H4 (cell line): ENCODE results near the gene CEP97. TPM values are rescaled to one million over a fixed set of nuclear protein-coding genes. Genes with fewer than 3 reads are reported as not detected.
"Not testable (repeated sequence)": the region's sequence is repeated elsewhere in the genome, so short reads cannot be mapped to it uniquely, and the experiment has no call there.

Experiments used
- DNase-seq: peaks from one replicate; pipeline ENCODE4 v3.0.0-alpha.2; 2015; ENCODE audit warnings: low spot score
- total RNA-seq: library from RNA; depleted of rRNA; stranded (reverse); fragments of >200 nt; shearing (Covaris generic); gene quantifications from 2 replicates; pipeline ENCODE4 v1.2.3, GENCODE V29; 2014

Gene CEP97
- total RNA-seq, 1 experiment from 2014 or later, result 12.3 TPM

- no peak for DNase-seq
Observed at GRCh38 chr3:101701696-101702634, 22.4 kb upstream of the CEP97 start.

- DNase-seq, result no peak
Observed at GRCh38 chr3:101702726-101703125, 21.7 kb upstream of the CEP97 start.

GRCh38 chr3:101703169-101703568 lies 21.2 kb upstream of the CEP97 start:
- DNase-seq, result no peak

GRCh38 chr3:101704639-101705038 lies 19.8 kb upstream of the CEP97 start:
- not testable (repeated sequence) for DNase-seq

GRCh38 chr3:101709126-101709525 lies 15.3 kb upstream of the CEP97 start:
- DNase-seq, result no peak

GRCh38 chr3:101718455-101718854 lies 6.0 kb upstream of the CEP97 start:
- no peak for DNase-seq

GRCh38 chr3:101719604-101720185 lies 4.7 kb upstream of the CEP97 start:
- no peak for DNase-seq

GRCh38 chr3:101720851-101721840 lies 3.3 kb upstream of the CEP97 start:
- no peak for DNase-seq

GRCh38 chr3:101722394-101723173 lies 1.8 kb upstream of the CEP97 start:
- no peak for DNase-seq

GRCh38 chr3:101725194-101725889 lies 928 bp downstream of the CEP97 start:
- DNase-seq, result no peak

- DNase-seq, result no peak
Observed at GRCh38 chr3:101725890-101726275, 1.5 kb downstream of the CEP97 start.

- no peak for DNase-seq
Observed at GRCh38 chr3:101729586-101729985, 5.2 kb downstream of the CEP97 start.

- no peak for DNase-seq
Observed at GRCh38 chr3:101730839-101731238, 6.4 kb downstream of the CEP97 start.

GRCh38 chr3:101732240-101732641 lies 7.8 kb downstream of the CEP97 start:
- DNase-seq, result no peak

- no peak for DNase-seq
Observed at GRCh38 chr3:101735833-101736232, 11.4 kb downstream of the CEP97 start.

- DNase-seq, result not testable (repeated sequence)
Observed at GRCh38 chr3:101741914-101742313, 17.5 kb downstream of the CEP97 start.

GRCh38 chr3:101744811-101745210 lies 20.4 kb downstream of the CEP97 start:
- DNase-seq, result no peak

GRCh38 chr3:101745934-101746333 lies 21.5 kb downstream of the CEP97 start:
- DNase-seq, result not testable (repeated sequence)

GRCh38 chr3:101753386-101754113 lies 29.1 kb downstream of the CEP97 start:
- DNase-seq, result not testable (repeated sequence)

GRCh38 chr3:101758224-101758623 lies 33.8 kb downstream of the CEP97 start:
- DNase-seq, result no peak
